Activated CD4-positive, CD25-positive, alpha-beta regulatory T cell treated with anti-CD3 and anti-CD28 coated beads, Interleukin-2, amount 50 U/mL, for 16 hours (primary cell): ENCODE data around the gene STK32B.
"Not testable (repeated sequence)": the region's sequence is repeated elsewhere in the genome, so short reads cannot be mapped to it uniquely, and the experiment has no call there.

Experiments used
- DNase-seq: peaks from one replicate; pipeline ENCODE4 v3.0.0-alpha.2; 2020; ENCODE audit warnings: low read depth, low spot score

STK32B gene

DNA sequence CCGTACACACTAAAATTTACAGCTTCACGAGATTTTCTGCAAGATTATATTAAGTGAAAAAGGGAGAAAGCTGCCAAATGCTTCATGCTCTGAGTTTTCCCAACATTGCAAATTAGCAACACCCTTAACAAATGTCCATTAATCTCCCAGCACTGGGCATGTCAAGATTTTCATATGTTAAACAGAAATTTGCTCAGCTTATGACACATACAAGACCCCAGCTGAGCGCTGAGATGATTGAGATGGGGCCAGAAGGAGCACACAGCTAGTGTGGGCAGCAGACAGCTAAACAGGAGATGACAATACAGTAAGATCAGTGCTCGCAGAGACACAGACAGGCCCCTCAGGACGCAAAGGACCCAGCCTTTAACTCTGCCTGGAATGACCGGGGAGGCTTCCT is 208.8 kb downstream of the STK32B start:
- DNase-seq: no peak

DNA sequence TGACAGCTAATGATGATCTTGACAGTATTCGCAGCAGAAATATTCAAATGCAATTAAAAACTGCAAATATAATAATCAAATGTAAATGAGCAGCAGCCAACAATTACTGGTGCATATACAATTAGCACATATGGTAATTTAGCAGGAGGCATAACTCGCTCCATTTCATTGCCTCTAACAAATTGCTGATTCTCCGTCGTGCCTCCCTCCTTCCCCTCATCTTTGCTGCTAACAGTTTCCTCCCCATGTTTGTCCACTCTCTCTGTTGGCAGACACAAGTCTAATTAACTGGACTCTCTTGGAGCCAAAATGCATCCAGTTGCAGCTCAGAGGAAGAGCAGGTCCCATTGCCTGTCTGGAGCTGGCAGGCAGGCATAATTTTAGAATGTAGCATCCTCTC is 210.6 kb downstream of the STK32B start:
- DNase-seq: no peak

DNA sequence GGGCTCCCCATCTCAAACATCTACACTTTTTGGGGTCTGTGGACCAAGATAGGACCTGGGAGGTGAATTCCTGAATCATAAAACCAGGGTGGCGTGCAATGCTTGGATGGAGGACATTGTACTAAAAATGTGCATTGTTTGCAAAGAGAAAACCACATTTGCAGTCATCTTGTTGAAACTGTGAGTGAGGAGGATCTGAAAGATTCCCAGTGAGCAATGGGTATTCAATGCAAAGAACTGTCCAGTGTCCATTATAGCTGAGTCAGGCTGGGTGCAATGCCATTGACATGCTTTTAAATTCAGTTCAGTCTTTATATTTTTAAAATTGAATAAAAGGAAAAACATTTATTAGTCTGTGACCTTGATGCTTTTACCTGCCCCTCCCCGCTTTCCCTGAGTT is 215.7 kb downstream of the STK32B start:
- DNase-seq: no peak

DNA sequence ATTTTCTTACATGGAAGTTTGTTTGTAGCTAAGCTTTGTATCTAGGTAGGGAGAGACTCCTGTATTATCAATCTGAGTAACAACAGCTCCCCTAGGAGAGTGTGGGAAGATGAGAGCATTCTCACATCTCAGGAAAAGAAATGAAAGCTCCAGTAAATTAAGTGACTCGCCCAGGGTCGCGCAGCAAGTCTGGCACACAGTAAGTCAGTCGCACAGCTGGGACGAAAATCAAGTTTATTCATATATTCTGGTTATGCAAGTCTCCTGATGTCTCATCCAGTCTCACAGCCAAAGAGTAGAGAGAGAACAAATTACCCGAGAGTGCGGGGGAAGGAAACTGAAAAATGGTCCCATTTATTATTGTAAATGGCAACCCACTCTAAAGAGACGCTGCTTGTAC is 216.1 kb downstream of the STK32B start:
- no peak for DNase-seq

DNA sequence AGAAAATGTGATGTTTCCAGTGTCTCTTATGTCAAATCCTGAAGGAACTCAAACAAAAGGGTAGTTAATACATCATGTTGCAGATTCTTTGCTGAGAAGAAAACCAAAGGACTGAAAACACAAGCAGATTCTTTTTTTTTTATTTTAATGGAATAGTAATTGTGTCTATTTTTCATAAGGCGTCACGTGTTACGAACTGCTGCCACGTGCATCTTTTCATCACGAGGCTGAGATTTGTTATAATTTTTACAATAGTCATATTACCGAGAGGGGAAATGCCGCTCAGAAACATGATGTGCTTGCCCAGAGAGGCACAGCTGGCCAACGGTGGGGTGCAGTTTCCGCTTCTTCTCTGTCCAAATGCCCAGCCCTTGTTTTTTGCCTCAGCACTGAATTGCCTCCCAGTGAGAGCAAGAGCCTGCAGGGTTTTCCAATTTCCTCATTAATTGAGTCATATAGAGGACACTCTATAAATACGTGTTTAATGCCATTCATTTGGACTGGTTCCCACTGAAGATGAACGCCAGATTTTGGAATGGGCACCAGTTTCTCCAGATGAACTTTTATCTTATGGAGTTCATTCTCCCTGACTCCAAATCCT is 225.3 kb downstream of the STK32B start:
- DNase-seq: no peak

DNA sequence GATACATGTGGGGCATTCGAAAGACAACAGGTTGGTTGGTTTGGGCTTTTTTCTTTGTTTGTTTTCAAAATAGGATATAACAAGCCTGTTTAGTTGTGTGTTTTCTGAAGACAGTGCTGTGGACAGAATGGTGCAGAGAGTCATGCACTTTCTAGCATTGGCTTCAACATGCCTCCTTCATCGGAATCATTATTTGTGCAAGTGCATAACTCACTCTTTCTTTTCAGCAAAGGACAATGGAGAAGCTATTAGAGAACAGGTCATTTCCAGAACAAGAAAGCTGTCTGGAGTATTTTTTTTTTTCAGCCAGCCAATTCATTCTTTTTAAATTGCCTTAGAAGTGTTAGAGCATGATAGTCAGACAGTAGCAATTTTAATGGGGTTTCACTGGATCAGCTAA is 225.8 kb downstream of the STK32B start:
- DNase-seq: no peak

DNA sequence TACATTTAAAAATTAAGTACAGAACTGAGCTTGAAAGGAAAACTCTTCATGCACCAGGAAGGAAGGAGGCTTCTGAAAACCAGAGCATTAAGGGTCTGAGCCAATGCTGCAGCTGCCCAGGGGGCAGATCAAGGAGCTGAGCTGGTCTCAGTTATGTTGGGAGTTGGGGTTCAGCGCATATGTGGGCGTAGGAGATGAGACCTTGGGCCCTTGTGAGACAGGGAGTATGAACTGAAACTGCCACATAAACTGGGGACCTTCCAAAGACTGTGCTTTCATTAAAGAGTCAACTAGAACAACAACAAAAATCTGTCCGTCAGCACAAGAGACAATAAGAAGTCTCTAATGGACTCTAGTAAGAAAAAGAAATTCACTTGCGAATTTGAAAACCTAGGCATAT is 226.9 kb downstream of the STK32B start:
- no peak for DNase-seq

DNA sequence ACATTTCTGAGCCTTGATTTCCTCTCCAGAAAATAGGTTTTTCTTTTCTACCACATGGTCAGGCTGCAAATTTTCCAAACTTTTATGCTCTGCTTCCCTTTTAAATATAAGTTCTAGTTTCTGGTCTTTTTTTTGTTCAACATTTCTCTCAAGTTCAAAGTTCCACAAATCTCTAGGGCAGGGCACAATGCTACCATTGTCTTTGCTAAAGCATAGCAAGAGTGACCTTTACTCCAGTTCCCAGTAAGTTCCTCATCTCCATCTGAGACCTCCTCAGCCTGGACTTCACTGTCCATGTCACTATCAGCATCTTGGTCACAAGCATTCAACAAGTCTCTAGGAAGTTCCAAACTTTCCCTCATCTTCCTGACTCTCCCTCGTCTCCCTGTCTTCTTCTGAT is 228.8 kb downstream of the STK32B start:
- DNase-seq: not testable (repeated sequence)

DNA sequence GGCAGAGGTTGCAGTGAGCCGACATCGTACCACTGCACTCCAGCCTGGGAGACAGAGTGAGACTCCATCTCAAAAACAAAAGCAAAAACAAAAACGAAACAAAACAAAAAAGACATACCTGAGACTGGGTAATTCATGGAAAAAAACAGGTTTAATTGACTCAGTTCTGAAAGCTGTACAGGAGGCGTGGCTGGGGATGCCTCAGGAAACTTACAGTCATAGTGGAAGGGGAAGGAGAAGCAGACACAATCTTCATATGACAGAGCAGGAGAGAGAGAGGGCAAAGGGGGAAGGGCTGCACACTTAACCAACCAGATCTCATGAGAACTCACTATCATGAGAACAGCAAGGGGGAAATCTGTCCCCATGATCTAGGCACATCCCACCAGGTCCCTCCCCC is 229.5 kb downstream of the STK32B start:
- DNase-seq: no peak

DNA sequence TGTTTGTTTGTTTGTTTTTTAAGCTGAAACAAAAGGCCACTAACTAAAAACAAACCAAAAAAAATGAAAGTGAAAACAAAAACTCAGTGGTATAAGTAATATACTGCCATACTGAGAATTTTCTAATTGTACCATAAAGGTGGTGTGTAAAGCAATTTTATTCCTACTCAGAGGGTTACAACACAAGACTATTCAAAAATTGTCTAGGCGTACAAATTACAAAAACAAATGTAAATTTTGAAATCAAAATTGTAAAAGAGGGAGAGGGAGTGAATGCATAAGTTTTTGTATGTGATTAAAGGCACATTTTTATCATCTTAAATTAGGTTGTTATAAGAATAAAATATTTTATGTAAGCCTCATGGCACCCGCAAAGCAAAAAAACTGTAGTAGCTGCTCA is 232.6 kb downstream of the STK32B start:
- DNase-seq: no peak

DNA sequence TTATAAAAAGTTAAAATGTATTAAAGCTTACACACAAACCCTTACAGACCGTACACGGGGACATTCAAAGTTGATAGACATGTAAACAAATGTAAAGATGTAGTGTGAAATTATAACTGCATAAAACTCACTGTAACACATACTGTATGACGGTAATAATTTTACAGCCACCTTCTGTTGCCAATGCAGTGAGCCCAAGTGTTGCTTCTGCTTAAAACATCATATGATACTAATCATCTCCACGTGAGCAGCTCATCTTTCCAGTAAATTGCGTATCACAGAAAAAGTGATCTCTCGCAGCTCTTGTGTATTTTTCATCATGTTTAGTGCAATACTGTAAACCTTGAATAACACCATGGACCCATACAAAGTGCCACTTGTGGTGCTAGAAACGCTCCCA is 233.2 kb downstream of the STK32B start:
- no peak for DNase-seq

DNA sequence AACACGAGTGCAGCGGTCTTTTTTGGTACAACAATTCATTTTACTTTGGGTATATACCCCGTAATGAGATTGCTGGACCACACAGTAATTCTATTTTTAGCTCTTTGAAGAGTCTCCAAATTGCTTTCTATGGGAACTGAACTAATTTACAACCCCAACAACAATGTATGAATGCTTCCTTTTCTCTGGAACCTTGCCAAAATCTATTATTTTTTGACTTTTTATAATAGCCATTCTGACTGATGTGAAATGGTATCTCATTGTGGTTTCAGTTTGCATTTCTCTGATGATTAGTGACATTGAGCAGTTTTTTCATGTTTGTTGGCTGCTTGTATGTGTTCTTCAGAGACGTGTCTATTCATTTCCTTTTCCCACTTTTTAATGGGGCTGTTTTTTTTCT is 240.8 kb downstream of the STK32B start:
- DNase-seq: no peak

DNA sequence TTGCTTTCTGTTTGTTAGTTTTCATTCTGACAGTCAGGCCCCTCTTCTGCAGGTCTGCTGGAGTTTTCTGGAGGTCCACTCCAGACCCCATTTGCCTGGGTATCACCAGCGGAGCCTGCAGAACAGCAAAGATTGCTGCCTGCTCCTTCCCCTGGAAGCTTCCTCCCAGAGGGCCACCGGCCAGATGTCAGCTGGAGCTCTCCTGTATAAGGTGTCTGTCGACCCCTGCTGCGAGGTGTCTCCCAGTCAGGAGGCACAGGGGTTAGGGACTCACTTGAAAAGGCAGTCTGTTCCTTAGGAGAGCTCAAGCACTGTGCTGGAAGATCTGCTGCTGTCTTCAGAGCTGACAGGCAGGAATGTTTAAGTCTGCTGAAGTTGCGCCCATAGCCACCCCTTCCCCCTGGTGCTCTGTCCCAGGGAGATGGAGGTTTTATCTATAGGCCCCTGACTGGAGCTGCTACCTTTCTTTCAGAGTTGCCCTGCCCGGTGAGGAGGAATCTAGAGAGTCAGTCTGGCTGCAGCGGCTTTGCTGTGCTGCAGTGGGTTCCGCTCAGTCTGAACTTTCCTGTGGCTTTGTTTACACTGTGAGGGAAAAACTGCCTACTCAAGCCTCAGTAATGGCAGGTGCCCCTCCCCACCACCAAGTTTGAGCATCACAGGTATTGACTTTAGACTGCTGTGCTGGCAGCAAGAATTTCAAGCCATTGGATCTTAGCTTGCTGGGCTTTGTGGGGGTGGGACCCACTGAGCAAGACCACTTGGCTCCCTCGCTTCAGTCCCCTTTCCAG is 246.9 kb downstream of the STK32B start:
- DNase-seq: not testable (repeated sequence)

DNA sequence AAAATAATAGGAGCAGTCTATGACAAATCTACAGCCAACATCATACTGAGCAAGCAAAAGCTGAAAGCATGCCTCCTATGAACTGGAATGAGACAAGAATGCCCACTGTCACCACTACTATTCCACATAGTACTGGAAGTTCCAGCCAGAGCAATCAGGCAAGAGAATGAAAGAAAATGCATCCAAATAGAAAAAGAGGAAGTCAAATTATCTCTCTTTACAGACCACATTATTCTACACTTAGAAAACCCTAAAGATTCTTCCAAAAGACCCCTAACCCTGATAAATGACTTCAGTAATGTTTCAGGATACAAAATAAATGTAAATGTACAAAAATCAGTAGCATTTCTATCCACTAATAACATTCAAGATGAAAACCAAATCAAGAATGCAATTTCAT is 249.0 kb downstream of the STK32B start:
- no peak for DNase-seq

DNA sequence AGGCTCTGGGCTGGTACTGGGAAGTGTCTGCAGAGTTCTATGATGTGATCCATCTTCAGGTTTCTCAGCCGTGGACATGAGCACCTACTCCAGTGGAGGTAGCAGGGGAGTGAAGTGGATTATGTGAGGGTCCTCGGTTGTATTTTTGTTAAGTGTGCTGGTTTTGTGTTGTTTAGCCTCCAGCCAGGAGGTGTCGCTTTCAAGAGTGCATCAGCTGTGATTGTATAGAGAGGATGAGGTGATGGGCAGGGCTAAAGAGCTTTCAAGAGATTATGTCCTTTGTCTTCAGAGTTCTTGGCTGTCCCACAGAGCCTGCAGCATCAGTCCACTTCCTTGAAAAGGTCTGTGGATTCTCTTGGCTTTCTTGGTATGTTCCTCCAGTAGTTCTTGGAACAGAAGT is 256.6 kb downstream of the STK32B start:
- DNase-seq: no peak

DNA sequence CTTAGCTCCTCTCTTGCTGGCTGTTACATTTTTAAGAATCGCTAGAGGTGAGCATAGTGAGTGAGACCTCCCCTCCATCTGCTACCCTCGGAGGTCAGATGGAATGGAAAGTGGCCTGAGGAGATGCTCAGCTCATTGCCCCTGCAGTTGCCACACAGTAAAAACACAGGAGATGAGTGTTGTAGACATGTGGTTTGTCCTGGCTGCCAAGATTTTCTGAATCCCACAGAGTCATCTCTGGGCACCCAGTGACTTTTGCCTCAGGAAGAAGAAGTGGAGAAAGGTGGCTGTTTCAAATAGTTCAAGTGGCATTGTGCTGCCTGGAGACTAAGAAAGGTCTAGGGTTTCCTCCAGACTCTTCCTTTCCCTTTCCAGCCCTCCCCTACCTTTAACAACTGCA is 271.0 kb downstream of the STK32B start:
- no peak for DNase-seq

DNA sequence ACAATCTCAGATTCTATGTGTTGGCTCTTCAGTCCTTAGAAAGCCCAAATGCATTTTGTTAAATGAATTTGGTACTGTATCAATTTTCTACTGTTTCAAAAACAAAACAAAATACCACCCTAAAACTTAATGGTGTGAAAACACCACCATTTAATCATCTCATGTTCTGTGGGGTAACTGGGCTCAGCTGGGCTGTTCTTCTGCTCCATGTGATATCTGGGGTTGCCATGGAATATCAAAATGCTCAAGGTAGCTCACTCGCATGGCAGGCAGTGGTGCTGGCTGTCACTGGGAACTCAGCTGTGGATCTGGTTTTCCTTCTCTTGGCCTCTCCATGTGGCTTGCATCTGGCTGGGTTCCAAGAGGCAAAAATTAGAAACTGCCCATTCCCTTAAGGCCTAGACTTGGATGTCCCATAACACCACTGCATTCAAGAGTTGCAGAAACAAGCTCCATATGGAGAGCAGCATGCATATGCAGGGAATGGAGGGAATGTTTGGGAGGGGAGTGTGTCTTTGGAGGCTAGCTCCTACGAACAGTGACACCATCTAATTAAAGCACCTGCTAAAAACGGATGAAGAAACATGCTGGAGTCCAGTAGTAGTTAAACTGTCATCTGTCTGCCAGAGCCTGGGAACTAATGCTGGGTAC is 279.2 kb downstream of the STK32B start:
- DNase-seq: no peak

DNA sequence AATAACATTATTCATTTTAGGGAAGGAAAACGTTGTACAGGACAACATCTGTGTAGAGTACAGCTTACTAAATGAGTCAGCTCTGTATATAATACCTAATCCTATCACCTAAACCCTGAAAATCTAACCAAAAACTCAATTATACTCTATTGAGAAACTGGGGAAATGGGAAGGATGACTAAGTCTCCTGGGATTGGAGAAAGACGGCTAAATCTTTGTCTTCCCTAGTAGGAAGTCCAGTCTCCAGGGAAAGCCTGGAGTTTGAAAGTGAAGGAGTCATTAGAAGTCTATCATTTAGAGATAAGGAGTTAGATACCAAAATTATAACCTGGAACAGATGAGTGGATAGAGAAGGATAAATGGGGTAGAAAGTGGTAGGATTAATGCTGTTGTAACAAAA is 286.5 kb downstream of the STK32B start:
- no peak for DNase-seq

DNA sequence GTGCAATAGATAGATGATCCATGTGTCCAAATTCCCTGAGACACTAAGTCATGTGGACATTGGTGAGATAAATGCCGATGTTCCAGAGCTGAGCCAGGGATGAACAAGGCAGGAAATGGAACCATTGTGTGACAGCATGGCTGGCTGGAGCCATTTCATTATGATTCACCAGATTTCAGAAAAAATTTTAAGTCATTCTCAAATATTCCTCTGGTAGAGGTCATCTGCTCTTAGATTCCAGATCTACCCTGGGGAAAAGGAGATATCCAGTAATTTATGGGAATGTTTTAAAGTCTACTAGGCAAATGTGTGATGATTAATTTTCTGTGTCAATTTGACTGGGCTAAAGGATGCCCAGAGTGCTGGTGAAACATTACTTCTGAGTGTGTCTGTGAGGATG is 287.3 kb downstream of the STK32B start:
- no peak for DNase-seq

DNA sequence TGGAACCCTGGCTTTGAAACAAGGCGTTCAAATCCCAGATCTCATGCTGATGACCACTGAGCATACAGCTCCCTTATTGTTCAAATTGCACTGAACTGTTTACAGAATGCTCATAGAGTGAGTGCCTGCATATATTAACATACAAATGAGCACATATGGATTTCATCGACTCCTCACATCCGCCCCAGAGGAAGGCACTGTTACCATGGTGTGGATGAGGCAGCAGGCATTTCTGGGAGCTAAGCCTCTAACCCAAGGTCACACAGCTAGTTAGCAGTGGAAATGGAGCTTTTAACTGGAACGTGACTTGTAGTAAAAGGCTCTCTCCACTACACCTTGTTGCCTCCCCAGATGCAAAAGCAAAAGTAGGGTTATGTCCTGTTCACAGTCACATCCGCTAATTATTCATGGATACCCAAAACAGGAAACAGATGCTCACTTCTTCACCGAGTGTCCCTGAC is 289.7 kb downstream of the STK32B start:
- DNase-seq: no peak

DNA sequence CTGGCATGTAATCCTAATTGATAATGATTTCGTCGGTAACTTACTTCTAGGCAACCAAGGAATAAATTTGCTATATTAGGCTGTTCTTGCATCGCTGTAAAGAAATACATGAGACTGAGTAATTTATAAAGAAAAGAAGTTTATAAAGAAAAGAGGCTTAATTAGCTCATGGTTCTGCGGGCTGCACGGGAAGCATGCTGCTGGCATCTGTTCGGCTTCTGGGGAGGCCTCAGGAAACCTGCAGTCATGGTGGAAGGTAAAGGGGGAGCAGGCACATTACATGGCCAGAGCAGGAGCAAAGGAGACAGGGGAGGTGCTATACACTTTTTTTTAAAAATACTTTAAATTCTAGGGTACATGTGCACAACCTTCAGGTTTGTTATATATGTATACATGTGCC is 290.2 kb downstream of the STK32B start:
- DNase-seq: no peak

DNA sequence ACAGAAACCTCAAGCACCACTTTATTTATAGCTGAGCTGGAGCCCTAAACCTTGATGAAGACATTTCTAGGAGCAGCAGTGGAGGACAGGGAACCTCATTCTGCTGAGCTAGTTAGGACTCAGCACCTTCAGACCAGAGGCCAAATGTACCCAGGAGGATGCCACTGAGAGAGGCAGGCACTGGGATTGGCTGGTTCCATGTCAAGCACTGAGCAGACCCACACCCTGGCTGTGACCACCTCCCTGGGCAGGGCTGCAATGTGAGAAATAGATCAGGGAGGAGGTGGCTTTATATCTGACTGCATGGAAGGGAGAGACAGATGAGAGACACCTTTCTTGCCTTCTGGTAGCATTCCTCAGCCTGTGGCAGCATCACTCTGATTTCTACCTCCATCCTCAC is 304.6 kb downstream of the STK32B start:
- DNase-seq: no peak

DNA sequence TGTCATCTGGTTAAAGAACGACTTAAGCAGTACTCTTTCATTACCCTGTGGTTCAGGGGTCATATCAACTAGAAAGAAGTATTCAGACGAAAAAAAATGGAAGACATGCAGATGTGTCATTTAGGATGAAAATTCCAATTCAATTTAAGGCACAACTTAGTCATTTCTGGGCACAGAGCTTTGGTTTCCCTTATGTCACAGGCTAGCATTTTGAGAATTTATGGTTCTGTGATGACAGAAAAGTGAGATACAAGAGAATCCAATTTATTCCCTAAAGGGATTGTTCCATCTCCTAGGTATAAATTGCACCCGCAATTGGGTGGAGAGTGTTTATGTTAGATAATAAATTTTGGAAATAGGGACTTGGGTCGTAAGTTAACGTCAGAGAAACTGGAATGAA is 306.6 kb downstream of the STK32B start:
- DNase-seq: no peak
